ENCODE data around the gene ELP4.

Gene ELP4

DNA sequence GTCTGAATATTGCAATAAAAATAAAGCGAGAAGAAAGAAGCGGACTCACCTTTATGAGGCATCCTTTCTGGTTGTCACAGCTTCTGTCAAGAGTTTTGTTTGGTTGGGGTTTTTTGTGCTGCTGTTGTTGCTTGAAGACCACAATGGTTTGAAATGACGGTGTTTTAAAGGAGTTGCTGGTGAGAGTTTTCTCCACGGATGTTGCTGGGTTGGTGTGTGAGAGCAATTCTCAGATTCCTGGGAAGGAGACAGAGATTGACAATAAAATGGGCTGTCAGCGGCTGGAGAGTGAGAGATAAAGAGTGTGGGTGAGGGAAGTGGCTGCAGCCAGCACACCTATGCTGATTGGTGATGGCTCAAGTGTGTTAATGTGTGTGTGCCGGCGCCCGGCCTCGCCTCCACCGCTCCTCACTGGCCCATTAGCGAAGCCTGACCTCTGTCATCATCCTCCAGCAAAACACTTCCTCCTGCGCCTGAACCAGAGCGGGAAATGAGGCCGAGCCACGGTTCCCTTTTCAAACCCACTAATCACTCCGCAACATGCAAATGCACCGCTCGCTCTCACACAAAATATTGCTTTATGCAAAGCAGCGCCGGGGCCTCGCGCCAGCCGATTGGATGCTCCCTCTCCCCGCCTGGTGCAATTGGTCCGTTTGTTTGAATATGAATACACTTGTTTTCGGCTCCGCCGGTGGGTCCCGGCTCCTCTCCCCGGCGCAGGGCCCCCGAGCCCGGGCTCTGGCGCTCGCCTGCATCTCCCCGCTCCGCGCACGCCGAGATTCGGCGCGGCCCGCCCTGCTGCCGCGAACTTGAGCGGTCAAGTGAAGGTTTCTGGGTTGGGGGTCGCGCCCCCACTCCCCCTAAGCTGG, 301.4 kb downstream of the ELP4 start, which contains the start of gene PAX6 (continued):
- TF ChIP-seq ZNF426 (tag by site-specific recombination; IDR thresholded peaks at IDR 0.05) (no peak), ZNF266 (tag by site-specific recombination; IDR thresholded peaks at IDR 0.05; ENCODE audit: low read depth) (no peak), ZBTB1 (tag by site-specific recombination; IDR thresholded peaks at IDR 0.05) (no peak), ZBTB8A (tag by site-specific recombination; IDR thresholded peaks at IDR 0.05) (peak; percentile 71), ZNF530 (tag by site-specific recombination; IDR thresholded peaks at IDR 0.05; ENCODE audit: low read depth) (no peak), BCL11A (tag by site-specific recombination; IDR thresholded peaks at IDR 0.05; ENCODE audit: low read depth) (peak; percentile 74; the same call in 1 of the 2 replicates), ZNF16 (tag by site-specific recombination; IDR thresholded peaks at IDR 0.05; ENCODE audit: low read depth) (no peak), MZF1 (tag by site-specific recombination; IDR thresholded peaks at IDR 0.05; ENCODE audit: borderline replicate concordance) (no peak), ZSCAN23 (tag by site-specific recombination; IDR thresholded peaks at IDR 0.05) (no peak), HOXD13 (CRISPR knock-in tag; IDR thresholded peaks at IDR 0.05; ENCODE audit: borderline replicate concordance) (no peak), ZNF354C (tag by site-specific recombination; IDR thresholded peaks at IDR 0.05; ENCODE audit: borderline replicate concordance, low read depth) (no peak), OSR2 (tag by site-specific recombination; IDR thresholded peaks at IDR 0.05) (peak; percentile 52), ZNF416 (tag by site-specific recombination; IDR thresholded peaks at IDR 0.05) (no peak), SP7 (tag by site-specific recombination; IDR thresholded peaks at IDR 0.05) (peak; percentile 78), ZNF350 (tag by site-specific recombination; IDR thresholded peaks at IDR 0.05) (no peak), ZNF214 (tag by site-specific recombination; IDR thresholded peaks at IDR 0.05; ENCODE audit: borderline replicate concordance) (no peak), SP2 (tag by site-specific recombination; IDR thresholded peaks at IDR 0.05) (peak; percentile 83), ZNF707 (tag by site-specific recombination; IDR thresholded peaks at IDR 0.05) (no peak), ZNF155 (tag by site-specific recombination; IDR thresholded peaks at IDR 0.05) (no peak), ZFP41 (tag by site-specific recombination; IDR thresholded peaks at IDR 0.05; ENCODE audit: borderline replicate concordance) (no peak), ZNF146 (tag by site-specific recombination; IDR thresholded peaks at IDR 0.05) (no peak), ZNF138 (tag by site-specific recombination; IDR thresholded peaks at IDR 0.05; ENCODE audit: borderline replicate concordance) (no peak), ZNF10 (tag by site-specific recombination; IDR thresholded peaks at IDR 0.05) (peak; percentile 62; the same call in 1 of the 2 replicates), ZNF514 (tag by site-specific recombination; IDR thresholded peaks at IDR 0.05) (no peak), ZNF132 (tag by site-specific recombination; IDR thresholded peaks at IDR 0.05; ENCODE audit: borderline replicate concordance) (no peak)
- TF ChIP-seq, protein P1, sequence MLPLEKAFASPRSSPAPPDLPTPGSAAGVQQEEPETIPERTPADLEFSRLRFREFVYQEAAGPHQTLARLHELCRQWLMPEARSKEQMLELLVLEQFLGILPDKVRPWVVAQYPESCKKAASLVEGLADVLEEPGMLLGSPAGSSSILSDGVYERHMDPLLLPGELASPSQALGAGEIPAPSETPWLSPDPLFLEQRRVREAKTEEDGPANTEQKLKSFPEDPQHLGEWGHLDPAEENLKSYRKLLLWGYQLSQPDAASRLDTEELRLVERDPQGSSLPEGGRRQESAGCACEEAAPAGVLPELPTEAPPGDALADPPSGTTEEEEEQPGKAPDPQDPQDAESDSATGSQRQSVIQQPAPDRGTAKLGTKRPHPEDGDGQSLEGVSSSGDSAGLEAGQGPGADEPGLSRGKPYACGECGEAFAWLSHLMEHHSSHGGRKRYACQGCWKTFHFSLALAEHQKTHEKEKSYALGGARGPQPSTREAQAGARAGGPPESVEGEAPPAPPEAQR (tag by site-specific recombination; IDR thresholded peaks at IDR 0.05) = no peak
- TF ChIP-seq, protein P2, sequence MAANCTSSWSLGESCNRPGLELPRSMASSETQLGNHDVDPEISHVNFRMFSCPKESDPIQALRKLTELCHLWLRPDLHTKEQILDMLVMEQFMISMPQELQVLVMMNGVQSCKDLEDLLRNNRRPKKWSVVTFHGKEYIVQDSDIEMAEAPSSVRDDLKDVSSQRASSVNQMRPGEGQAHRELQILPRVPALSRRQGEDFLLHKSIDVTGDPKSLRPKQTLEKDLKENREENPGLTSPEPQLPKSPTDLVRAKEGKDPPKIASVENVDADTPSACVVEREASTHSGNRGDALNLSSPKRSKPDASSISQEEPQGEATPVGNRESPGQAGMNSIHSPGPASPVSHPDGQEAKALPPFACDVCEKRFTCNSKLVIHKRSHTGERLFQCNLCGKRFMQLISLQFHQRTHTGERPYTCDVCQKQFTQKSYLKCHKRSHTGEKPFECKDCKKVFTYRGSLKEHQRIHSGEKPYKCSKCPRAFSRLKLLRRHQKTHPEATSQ (tag by site-specific recombination; IDR thresholded peaks at IDR 0.05) = no peak
- TF ChIP-seq, protein P3, sequence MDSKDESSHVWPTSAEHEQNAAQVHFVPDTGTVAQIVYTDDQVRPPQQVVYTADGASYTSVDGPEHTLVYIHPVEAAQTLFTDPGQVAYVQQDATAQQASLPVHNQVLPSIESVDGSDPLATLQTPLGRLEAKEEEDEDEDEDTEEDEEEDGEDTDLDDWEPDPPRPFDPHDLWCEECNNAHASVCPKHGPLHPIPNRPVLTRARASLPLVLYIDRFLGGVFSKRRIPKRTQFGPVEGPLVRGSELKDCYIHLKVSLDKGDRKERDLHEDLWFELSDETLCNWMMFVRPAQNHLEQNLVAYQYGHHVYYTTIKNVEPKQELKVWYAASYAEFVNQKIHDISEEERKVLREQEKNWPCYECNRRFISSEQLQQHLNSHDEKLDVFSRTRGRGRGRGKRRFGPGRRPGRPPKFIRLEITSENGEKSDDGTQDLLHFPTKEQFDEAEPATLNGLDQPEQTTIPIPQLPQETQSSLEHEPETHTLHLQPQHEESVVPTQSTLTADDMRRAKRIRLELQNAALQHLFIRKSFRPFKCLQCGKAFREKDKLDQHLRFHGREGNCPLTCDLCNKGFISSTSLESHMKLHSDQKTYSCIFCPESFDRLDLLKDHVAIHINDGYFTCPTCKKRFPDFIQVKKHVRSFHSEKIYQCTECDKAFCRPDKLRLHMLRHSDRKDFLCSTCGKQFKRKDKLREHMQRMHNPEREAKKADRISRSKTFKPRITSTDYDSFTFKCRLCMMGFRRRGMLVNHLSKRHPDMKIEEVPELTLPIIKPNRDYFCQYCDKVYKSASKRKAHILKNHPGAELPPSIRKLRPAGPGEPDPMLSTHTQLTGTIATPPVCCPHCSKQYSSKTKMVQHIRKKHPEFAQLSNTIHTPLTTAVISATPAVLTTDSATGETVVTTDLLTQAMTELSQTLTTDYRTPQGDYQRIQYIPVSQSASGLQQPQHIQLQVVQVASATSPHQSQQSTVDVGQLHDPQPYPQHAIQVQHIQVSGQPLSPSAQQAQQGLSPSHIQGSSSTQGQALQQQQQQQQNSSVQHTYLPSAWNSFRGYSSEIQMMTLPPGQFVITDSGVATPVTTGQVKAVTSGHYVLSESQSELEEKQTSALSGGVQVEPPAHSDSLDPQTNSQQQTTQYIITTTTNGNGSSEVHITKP (tag by site-specific recombination; IDR thresholded peaks at IDR 0.05) = peak; percentile 59
- TF ChIP-seq, protein P4, sequence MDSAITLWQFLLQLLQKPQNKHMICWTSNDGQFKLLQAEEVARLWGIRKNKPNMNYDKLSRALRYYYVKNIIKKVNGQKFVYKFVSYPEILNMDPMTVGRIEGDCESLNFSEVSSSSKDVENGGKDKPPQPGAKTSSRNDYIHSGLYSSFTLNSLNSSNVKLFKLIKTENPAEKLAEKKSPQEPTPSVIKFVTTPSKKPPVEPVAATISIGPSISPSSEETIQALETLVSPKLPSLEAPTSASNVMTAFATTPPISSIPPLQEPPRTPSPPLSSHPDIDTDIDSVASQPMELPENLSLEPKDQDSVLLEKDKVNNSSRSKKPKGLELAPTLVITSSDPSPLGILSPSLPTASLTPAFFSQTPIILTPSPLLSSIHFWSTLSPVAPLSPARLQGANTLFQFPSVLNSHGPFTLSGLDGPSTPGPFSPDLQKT (IDR thresholded peaks at IDR 0.05; ENCODE audit: borderline replicate concordance, low read depth, low read length) = no peak
- TF ChIP-seq, protein P5, sequence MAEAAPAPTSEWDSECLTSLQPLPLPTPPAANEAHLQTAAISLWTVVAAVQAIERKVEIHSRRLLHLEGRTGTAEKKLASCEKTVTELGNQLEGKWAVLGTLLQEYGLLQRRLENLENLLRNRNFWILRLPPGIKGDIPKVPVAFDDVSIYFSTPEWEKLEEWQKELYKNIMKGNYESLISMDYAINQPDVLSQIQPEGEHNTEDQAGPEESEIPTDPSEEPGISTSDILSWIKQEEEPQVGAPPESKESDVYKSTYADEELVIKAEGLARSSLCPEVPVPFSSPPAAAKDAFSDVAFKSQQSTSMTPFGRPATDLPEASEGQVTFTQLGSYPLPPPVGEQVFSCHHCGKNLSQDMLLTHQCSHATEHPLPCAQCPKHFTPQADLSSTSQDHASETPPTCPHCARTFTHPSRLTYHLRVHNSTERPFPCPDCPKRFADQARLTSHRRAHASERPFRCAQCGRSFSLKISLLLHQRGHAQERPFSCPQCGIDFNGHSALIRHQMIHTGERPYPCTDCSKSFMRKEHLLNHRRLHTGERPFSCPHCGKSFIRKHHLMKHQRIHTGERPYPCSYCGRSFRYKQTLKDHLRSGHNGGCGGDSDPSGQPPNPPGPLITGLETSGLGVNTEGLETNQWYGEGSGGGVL (tag by site-specific recombination; IDR thresholded peaks at IDR 0.05) = peak; percentile 60

All from HEK293 (cell line).